Activated naive CD4-positive, alpha-beta T cell treated with anti-CD3 and anti-CD28 coated beads, Interleukin-2, amount 50 U/mL, for 16 hours (primary cell): Measurements from ENCODE around the gene CLEC4C.
"Not testable (repeated sequence)": the region's sequence is repeated elsewhere in the genome, so short reads cannot be mapped to it uniquely, and the experiment has no call there.

Experiments used
- DNase-seq: peaks from one replicate; pipeline ENCODE4 v3.0.0-alpha.2; 2020

Gene CLEC4C

GRCh38 chr12:7747246-7747645 lies at the start of gene CLEC4C:
TSS of gene CLEC4C (minus strand) at chr12:7747375. CDS start at chr12:7747348, 27 bp downstream.
- DNase-seq = no peak

- DNase-seq = no peak
Measured at GRCh38 chr12:7793211-7793610, 46.0 kb upstream of the CLEC4C start.

- DNase-seq = not testable (repeated sequence)
Measured at GRCh38 chr12:7788884-7789528, 41.8 kb upstream of the CLEC4C start, which contains the start of gene NANOG. TSS of gene NANOG (plus strand) at chr12:7789402. CDS start at chr12:7789615, 213 bp downstream.

GRCh38 chr12:7788294-7788660 lies 41.1 kb upstream of the CLEC4C start:
- no peak for DNase-seq

GRCh38 chr12:7787574-7788293 lies 40.6 kb upstream of the CLEC4C start:
- DNase-seq = no peak

GRCh38 chr12:7784701-7785100 lies 37.5 kb upstream of the CLEC4C start:
- DNase-seq = no peak

- DNase-seq = not testable (repeated sequence)
Measured at GRCh38 chr12:7783433-7783832, 36.3 kb upstream of the CLEC4C start.

- DNase-seq = no peak
Measured at GRCh38 chr12:7782055-7782454, 34.9 kb upstream of the CLEC4C start.

- no peak for DNase-seq
Measured at GRCh38 chr12:7781274-7781673, 34.1 kb upstream of the CLEC4C start.

GRCh38 chr12:7769999-7770398 lies 22.8 kb upstream of the CLEC4C start:
- DNase-seq = no peak

GRCh38 chr12:7758766-7759140 lies 11.6 kb upstream of the CLEC4C start:
- DNase-seq = no peak

- no peak for DNase-seq
Measured at GRCh38 chr12:7756993-7757392, 9.8 kb upstream of the CLEC4C start.

GRCh38 chr12:7755668-7756067 lies 8.5 kb upstream of the CLEC4C start:
- DNase-seq = not testable (repeated sequence)

GRCh38 chr12:7751941-7752922 lies 5.1 kb upstream of the CLEC4C start:
- not testable (repeated sequence) for DNase-seq

- DNase-seq = no peak
Measured at GRCh38 chr12:7751394-7751793, 4.2 kb upstream of the CLEC4C start.

- DNase-seq = no peak
Measured at GRCh38 chr12:7750350-7750749, 3.2 kb upstream of the CLEC4C start.

- DNase-seq = no peak
Measured at GRCh38 chr12:7749442-7749841, 2.3 kb upstream of the CLEC4C start.

GRCh38 chr12:7748852-7749251 lies 1.7 kb upstream of the CLEC4C start:
- DNase-seq = no peak

GRCh38 chr12:7732993-7733392 lies 14.2 kb downstream of the CLEC4C start:
- DNase-seq = no peak

GRCh38 chr12:7731486-7731885 lies 15.7 kb downstream of the CLEC4C start:
- DNase-seq = no peak

- DNase-seq = not testable (repeated sequence)
Measured at GRCh38 chr12:7730984-7731383, 16.2 kb downstream of the CLEC4C start.

GRCh38 chr12:7729746-7730145 lies 17.4 kb downstream of the CLEC4C start:
- DNase-seq = no peak

GRCh38 chr12:7723926-7724325 lies 23.2 kb downstream of the CLEC4C start:
- DNase-seq = no peak
